A549 (cell line): ENCODE measurements around the gene CEACAM7.

Experiments
- BHLHE40 ChIP-seq: IDR thresholded peaks from 2 replicates; pipeline ENCODE4 v1.6.1; 2012; ENCODE audit warnings: low read depth, low read length, inconsistent platforms
- CBX2 ChIP-seq: fragments of 200-600 bp; sonication (generic); IDR thresholded peaks from 2 replicates; pipeline ENCODE4 v1.6.1; 2016; ENCODE audit warnings: low read depth, mild to moderate bottlenecking, borderline replicate concordance
- CHD4 ChIP-seq: fragments of 200-600 bp; sonication (generic); IDR thresholded peaks from 2 replicates; pipeline ENCODE4 v1.6.1; 2016; ENCODE audit warnings: antibody characterized with exemption, mild to moderate bottlenecking, borderline replicate concordance
- ELK1 ChIP-seq: fragments of 150-350 bp; IDR thresholded peaks from 2 replicates; pipeline ENCODE4 v1.6.1; 2014; ENCODE audit warnings: low read depth, mild to moderate bottlenecking, low read length
- POLR2A ChIP-seq: IDR thresholded peaks from 2 replicates; pipeline ENCODE4 v1.6.1; 2012; ENCODE audit warnings: mild to moderate bottlenecking, low read length
- RAD21 ChIP-seq, 2 experiments: fragments of >200 bp in 1 of 2; sonication (Bioruptor Twin) in 1 of 2; formaldehyde crosslinking in 1 of 2; IDR thresholded peaks in 1 of 2; conservative IDR thresholded peaks in 1 of 2; 2 replicates in 1 of 2; 3 replicates in 1 of 2; pipeline ENCODE4 v1.6.1; 2012 to 2018; ENCODE audit warnings: inconsistent platforms in 1 of 2
- TF ChIP-seq, protein P1 (sequence below): fragments of >200 bp; sonication (Bioruptor Twin); formaldehyde crosslinking; IDR thresholded peaks from 3 replicates; pipeline ENCODE4 v1.5.1; 2016
- TF ChIP-seq, protein P2 (sequence below): fragments of 200-600 bp; sonication (generic); IDR thresholded peaks from 2 replicates; pipeline ENCODE4 v1.6.1; 2016; ENCODE audit warnings: antibody characterized with exemption, mild to moderate bottlenecking, moderate library complexity
- TF ChIP-seq, protein P3 (sequence below): fragments of 450-650 bp; IDR thresholded peaks from 2 replicates; pipeline ENCODE4 v1.6.1; 2014; ENCODE audit warnings: antibody characterized with exemption

DNA sequence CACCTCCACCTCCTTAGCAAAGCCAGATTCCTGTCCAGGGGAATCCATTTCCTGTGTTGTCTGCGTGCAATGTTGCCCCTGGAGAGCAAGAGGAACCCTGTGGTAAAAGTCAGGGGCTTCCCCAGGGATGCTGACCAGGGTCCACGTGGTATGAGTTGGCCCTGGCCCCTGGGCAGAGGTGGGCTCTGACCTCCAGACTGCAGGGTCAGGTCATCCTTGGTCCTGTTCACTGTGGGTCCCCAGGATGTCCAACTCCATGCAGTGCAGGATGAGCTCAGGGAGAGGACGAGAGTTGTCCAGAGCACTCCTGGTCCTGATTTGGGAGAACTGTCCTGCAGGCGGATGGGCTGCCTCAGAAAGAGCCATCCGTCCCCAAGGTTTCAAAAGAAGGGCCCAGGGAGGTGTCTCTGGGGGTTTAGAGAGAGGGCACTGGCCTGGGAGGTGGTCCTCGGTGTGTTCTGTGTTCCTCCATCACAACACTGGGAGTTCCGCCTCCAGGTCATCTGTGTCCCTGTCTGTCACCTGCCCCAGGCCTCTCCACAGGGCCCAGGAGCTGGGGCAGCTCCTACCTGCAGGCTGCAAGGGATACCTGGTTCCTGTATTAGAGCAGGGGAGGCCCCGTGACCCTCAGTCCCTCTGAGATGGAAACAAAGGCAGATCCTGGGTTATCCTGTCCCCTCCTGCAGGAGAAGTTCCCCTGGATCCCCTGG, 59.9 kb downstream of the CEACAM7 start:
- TF ChIP-seq, protein P1, sequence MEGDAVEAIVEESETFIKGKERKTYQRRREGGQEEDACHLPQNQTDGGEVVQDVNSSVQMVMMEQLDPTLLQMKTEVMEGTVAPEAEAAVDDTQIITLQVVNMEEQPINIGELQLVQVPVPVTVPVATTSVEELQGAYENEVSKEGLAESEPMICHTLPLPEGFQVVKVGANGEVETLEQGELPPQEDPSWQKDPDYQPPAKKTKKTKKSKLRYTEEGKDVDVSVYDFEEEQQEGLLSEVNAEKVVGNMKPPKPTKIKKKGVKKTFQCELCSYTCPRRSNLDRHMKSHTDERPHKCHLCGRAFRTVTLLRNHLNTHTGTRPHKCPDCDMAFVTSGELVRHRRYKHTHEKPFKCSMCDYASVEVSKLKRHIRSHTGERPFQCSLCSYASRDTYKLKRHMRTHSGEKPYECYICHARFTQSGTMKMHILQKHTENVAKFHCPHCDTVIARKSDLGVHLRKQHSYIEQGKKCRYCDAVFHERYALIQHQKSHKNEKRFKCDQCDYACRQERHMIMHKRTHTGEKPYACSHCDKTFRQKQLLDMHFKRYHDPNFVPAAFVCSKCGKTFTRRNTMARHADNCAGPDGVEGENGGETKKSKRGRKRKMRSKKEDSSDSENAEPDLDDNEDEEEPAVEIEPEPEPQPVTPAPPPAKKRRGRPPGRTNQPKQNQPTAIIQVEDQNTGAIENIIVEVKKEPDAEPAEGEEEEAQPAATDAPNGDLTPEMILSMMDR, result no peak
- no peak for TF ChIP-seq RAD21 (conservative IDR thresholded peaks at IDR 0.05 in 1 of 2, IDR thresholded peaks at IDR 0.05 in 1 of 2)
- TF ChIP-seq POLR2A, result no peak
- TF ChIP-seq, protein P2, sequence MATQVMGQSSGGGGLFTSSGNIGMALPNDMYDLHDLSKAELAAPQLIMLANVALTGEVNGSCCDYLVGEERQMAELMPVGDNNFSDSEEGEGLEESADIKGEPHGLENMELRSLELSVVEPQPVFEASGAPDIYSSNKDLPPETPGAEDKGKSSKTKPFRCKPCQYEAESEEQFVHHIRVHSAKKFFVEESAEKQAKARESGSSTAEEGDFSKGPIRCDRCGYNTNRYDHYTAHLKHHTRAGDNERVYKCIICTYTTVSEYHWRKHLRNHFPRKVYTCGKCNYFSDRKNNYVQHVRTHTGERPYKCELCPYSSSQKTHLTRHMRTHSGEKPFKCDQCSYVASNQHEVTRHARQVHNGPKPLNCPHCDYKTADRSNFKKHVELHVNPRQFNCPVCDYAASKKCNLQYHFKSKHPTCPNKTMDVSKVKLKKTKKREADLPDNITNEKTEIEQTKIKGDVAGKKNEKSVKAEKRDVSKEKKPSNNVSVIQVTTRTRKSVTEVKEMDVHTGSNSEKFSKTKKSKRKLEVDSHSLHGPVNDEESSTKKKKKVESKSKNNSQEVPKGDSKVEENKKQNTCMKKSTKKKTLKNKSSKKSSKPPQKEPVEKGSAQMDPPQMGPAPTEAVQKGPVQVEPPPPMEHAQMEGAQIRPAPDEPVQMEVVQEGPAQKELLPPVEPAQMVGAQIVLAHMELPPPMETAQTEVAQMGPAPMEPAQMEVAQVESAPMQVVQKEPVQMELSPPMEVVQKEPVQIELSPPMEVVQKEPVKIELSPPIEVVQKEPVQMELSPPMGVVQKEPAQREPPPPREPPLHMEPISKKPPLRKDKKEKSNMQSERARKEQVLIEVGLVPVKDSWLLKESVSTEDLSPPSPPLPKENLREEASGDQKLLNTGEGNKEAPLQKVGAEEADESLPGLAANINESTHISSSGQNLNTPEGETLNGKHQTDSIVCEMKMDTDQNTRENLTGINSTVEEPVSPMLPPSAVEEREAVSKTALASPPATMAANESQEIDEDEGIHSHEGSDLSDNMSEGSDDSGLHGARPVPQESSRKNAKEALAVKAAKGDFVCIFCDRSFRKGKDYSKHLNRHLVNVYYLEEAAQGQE, result no peak
- TF ChIP-seq, protein P3, sequence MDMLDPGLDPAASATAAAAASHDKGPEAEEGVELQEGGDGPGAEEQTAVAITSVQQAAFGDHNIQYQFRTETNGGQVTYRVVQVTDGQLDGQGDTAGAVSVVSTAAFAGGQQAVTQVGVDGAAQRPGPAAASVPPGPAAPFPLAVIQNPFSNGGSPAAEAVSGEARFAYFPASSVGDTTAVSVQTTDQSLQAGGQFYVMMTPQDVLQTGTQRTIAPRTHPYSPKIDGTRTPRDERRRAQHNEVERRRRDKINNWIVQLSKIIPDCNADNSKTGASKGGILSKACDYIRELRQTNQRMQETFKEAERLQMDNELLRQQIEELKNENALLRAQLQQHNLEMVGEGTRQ, result no peak
- TF ChIP-seq CBX2, result no peak
- TF ChIP-seq CHD4, result no peak
- no peak for TF ChIP-seq ELK1
- TF ChIP-seq BHLHE40, result no peak
